HEK293 (cell line): ENCODE measurements around the gene ARHGAP8.

ENCODE experiments used
- CTCF ChIA-PET: fragments of 350-600 bp; formaldehyde crosslinking; extraction: SDS; loops from one replicate; lab custom pipeline; 2021; ENCODE audit warnings: antibody characterized with exemption; lab: Yijun Ruan, JAX
- POLR2A ChIA-PET: fragments of 300-600 bp; formaldehyde crosslinking; extraction: SDS; loops from one replicate; lab custom pipeline; 2020; ENCODE audit warnings: antibody characterized with exemption, inconsistent platforms; lab: Yijun Ruan, JAX
- H3K27ac ChIP-seq: fragments of 200-500 bp; sonication (Bioruptor generic); 2 replicates; pipeline ENCODE4 v1.5.1; 2014; ENCODE audit warnings: low read depth, low read length, control low read depth, inconsistent platforms; ENCODE audit errors: extremely low read depth
- H3K36me3 ChIP-seq, 2 experiments: fragments of 200-500 bp in 1 of 2; sonication (Bioruptor generic) in 1 of 2; 1 replicate in 1 of 2; 2 replicates in 1 of 2; pipeline ENCODE4 v1.5.1; 2014 to 2017; ENCODE audit warnings: inconsistent platforms in 2 of 2, low read length in 2 of 2; ENCODE audit not compliant: control insufficient read depth in 2 of 2, insufficient read depth in 1 of 2
- H3K4me1 ChIP-seq: fragments of 200-500 bp; sonication (Bioruptor generic); 2 replicates; pipeline ENCODE4 v1.5.1; 2014; ENCODE audit warnings: mild to moderate bottlenecking, low read length, inconsistent platforms; ENCODE audit not compliant: control insufficient read depth, insufficient read depth
- H3K4me3 ChIP-seq: 2 replicates; pipeline ENCODE4 v1.5.1; 2011; ENCODE audit warnings: low read depth, mild to moderate bottlenecking, control low read depth, low read length, moderate library complexity
- H3K9me3 ChIP-seq: fragments of 200-500 bp; sonication (Bioruptor generic); 2 replicates; pipeline ENCODE4 v1.5.1; 2014; ENCODE audit warnings: low read depth, low read length, inconsistent platforms; ENCODE audit not compliant: control insufficient read depth, insufficient read depth
- HOXC10 ChIP-seq: sonication (generic); formaldehyde crosslinking; IDR thresholded peaks from 2 replicates; pipeline ENCODE4 v1.8.1; 2023; ENCODE audit warnings: mild to moderate bottlenecking, missing genetic modification reagents
- SETDB1 ChIP-seq: IDR thresholded peaks from one replicate; pipeline ENCODE4 v1.6.1; 2017; ENCODE audit warnings: mild to moderate bottlenecking, low read length, moderate library complexity, mixed read lengths; ENCODE audit not compliant: insufficient read length
- SP7 ChIP-seq: fragments of 450-650 bp; formaldehyde crosslinking; IDR thresholded peaks from 2 replicates; pipeline ENCODE4 v1.5.1; 2016; ENCODE audit warnings: missing biosample characterization, missing genetic modification characterization
- ZBTB17 ChIP-seq: fragments of 450-650 bp; formaldehyde crosslinking; IDR thresholded peaks from 2 replicates; pipeline ENCODE4 v1.5.1; 2016; ENCODE audit warnings: missing biosample characterization, missing genetic modification characterization
- ZNF157 ChIP-seq: fragments of 450-650 bp; formaldehyde crosslinking; IDR thresholded peaks from 2 replicates; pipeline ENCODE4 v1.5.1; 2016; ENCODE audit warnings: missing biosample characterization, missing genetic modification characterization
- ZNF184 ChIP-seq: fragments of 450-650 bp; IDR thresholded peaks from 2 replicates; pipeline ENCODE4 v1.5.1; 2018; ENCODE audit warnings: missing biosample characterization, mild to moderate bottlenecking, missing genetic modification characterization
- ZNF23 ChIP-seq: fragments of 450-650 bp; formaldehyde crosslinking; IDR thresholded peaks from 2 replicates; pipeline ENCODE4 v1.5.1; 2016; ENCODE audit warnings: missing biosample characterization, missing genetic modification characterization, borderline replicate concordance
- ZNF248 ChIP-seq: fragments of 450-650 bp; formaldehyde crosslinking; IDR thresholded peaks from 2 replicates; pipeline ENCODE4 v1.5.1; 2017; ENCODE audit warnings: missing biosample characterization, missing genetic modification characterization
- ZNF302 ChIP-seq: fragments of 450-650 bp; formaldehyde crosslinking; IDR thresholded peaks from 2 replicates; pipeline ENCODE4 v1.5.1; 2016; ENCODE audit warnings: missing biosample characterization, missing genetic modification characterization, low read depth
- ZNF398 ChIP-seq: fragments of 450-650 bp; formaldehyde crosslinking; IDR thresholded peaks from 2 replicates; pipeline ENCODE4 v1.5.1; 2017; ENCODE audit warnings: missing biosample characterization, missing genetic modification characterization
- ZNF416 ChIP-seq: fragments of 450-650 bp; formaldehyde crosslinking; IDR thresholded peaks from 2 replicates; pipeline ENCODE4 v1.5.1; 2016; ENCODE audit warnings: missing biosample characterization, missing genetic modification characterization
- ZNF513 ChIP-seq: fragments of 450-650 bp; IDR thresholded peaks from 2 replicates; pipeline ENCODE4 v1.5.1; 2018; ENCODE audit warnings: missing biosample characterization, missing genetic modification characterization
- ZNF639 ChIP-seq: fragments of 450-650 bp; formaldehyde crosslinking; IDR thresholded peaks from 2 replicates; pipeline ENCODE4 v1.5.1; 2016; ENCODE audit warnings: missing biosample characterization, missing genetic modification characterization
- ZNF645 ChIP-seq: fragments of 450-650 bp; formaldehyde crosslinking; IDR thresholded peaks from 2 replicates; pipeline ENCODE4; 2016; ENCODE audit warnings: missing biosample characterization, missing genetic modification characterization
- ZNF660 ChIP-seq: fragments of 450-650 bp; IDR thresholded peaks from 2 replicates; pipeline ENCODE4 v1.5.1; 2018; ENCODE audit warnings: missing biosample characterization, mild to moderate bottlenecking, missing genetic modification characterization
- ZNF692 ChIP-seq: fragments of 450-650 bp; formaldehyde crosslinking; IDR thresholded peaks from 2 replicates; pipeline ENCODE4 v1.5.1; 2016; ENCODE audit warnings: missing biosample characterization, missing genetic modification characterization
- ZNF768 ChIP-seq: fragments of 450-650 bp; formaldehyde crosslinking; IDR thresholded peaks from 2 replicates; pipeline ENCODE4 v1.5.1; 2018; ENCODE audit warnings: missing biosample characterization, mild to moderate bottlenecking, missing genetic modification characterization

ARHGAP8 gene

GRCh38 chr22:44795701-44796630, 43.6 kb downstream of the ARHGAP8 start (continued):
- no peak for TF ChIP-seq ZNF398
- no peak for TF ChIP-seq SP7 (tag by site-specific recombination)
- TF ChIP-seq ZNF768 (tag by site-specific recombination), result no peak

GRCh38 chr22:44797181-44797725, 44.9 kb downstream of the ARHGAP8 start:
- Histone ChIP-seq H3K27ac (no peak overlapping the region), H3K9me3 (no peaks in the 10 kb centered on the region), H3K4me1 (peaks cover 3% of the 10 kb centered on the region), H3K36me3 (no peaks in the 10 kb centered on the region; a peak in 1 of 3 replicates), H3K4me3 (no peak overlapping the region)
- CTCF ChIA-PET, result interaction anchor here (0.5 to 0.6 kb wide), 2 partner anchors 14 to 780 kb away, joined by 3 to 4 read pairs; no protein-coding TSS in a partner anchor
- TF ChIP-seq ZNF248 (tag by site-specific recombination) (no peak), SETDB1 (no peak), ZNF692 (tag by site-specific recombination) (no peak), ZNF23 (no peak), ZNF157 (no peak), HOXC10 (CRISPR knock-in tag) (no peak), ZNF660 (no peak), ZNF184 (tag by site-specific recombination) (no peak), ZNF302 (tag by site-specific recombination) (no peak), ZNF513 (tag by site-specific recombination) (no peak), ZNF645 (tag by site-specific recombination) (no peak), ZNF639 (no peak), ZBTB17 (tag by site-specific recombination) (no peak), ZNF416 (no peak)
- POLR2A ChIA-PET, result no interaction called here
